T47D (cell line): ENCODE measurements around the gene AP4B1.
A peak's percentile ranks its signal among the peaks of the same experiment; 100 is the strongest.
"Not testable (repeated sequence)": the region's sequence is repeated elsewhere in the genome, so short reads cannot be mapped to it uniquely, and the experiment has no call there.

ENCODE experiments used
- DNase-seq, 2 experiments: peaks; one replicate each; pipeline versions ENCODE4 v3.0.0 to v3.0.0-alpha.2; 2011 to 2012; ENCODE audit warnings: low read depth in 1 of 2, low spot score in 1 of 2
- JUND ChIP-seq: IDR thresholded peaks from 2 replicates; pipeline ENCODE4 v1.6.1; 2012; ENCODE audit warnings: low read depth
- in situ Hi-C: cut with HindIII; loops from 2 replicates; pipeline ENCODE4 v1.10.0; 2016; ENCODE audit warnings: low sequenced_read_pairs, low pct_unique_long_range_greater_than_20kb

AP4B1 gene

GRCh38 chr1:113904674-113905434 is at the start of gene AP4B1, which contains the start of gene DCLRE1B:
Gene AP4B1 (minus strand): TSS chr1:113904799. CDS start chr1:113904717, 82 bp downstream.
Gene DCLRE1B (plus strand): TSS chr1:113905326. CDS start chr1:113905587, 261 bp downstream.
- in situ Hi-C loops: no loop called here
- DNase-seq: peak; percentile 89 to 99
- no peak for TF ChIP-seq JUND

DNA sequence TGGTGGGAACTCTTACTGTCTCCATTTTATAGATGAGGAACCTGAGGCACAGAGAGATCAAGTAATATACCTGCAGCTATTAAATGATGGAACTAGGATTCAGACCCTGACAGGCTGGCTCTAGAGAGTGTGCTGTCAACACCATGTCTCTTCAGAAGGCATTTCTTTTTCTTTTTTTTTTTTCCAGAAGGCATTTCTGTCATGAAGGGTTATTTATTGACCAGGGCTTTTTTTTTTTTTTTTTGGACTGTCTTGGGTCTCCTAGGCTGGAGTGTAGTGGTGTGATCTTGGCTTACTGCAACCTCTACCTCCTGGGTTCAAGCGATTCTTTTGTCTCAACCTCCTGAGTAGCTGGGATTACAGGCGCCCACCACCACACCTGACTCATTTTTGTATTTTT is 47.1 kb upstream of the AP4B1 start:
- no peak for TF ChIP-seq JUND
- DNase-seq: no peak
- in situ Hi-C loops: no loop called here

DNA sequence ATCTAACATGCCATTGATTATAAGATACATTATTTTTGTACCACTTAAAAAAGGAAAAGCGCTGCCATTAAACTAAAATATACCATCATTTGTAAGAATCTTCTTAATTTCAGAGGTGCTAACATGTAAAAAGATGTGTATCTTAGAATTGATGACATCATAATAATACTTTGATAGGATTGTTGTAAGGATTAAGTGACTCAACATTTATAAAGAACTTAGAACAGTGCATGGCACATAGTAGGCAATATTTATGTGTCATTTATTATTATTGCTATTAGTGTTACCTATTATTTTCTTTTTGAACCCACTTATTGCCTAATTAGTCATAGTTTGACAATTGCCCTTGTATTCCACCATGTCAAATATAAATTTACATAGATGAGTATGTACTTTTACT is 46.3 kb upstream of the AP4B1 start:
- no peak for DNase-seq
- in situ Hi-C loops: no loop called here
- no peak for TF ChIP-seq JUND

DNA sequence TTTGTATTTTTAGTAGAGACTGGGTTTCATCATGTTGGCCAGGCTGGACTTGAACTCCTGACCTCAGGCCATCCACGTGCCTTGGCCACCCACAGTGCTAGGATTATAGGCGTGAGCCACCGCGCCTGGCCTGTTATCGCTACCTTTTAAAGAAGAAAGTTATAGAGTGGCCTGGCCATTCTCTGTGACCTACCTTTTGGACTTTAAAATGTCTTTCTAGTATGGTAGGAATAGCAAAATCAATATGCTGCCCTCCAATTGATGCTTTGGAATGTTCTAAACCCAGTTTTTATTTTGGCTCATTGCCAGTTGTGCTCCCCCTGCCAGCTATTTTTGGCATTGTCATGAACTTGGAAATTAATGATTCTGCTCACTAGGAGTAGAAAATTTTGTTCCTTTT is 44.4 kb upstream of the AP4B1 start:
- TF ChIP-seq JUND: no peak
- DNase-seq: no peak

DNA sequence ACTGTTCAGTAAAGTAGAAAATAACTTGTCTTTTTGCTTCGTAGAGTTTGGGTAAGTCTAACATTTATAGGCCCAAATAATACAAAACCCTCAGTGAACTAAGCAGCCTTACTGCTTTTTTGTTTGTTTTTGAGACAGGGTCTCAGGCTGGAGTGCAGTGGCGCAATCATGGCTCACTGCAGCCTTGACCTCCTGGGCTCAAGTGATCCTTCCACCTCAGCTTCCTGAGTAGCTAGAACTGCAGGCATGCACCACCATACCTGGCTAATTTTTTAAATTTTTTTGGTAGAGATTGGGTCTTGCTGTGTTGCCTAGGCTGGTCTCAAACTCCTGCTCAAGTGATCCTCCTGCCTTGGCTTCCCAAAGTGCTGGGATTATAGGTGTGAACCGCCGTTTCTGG is 43.6 kb upstream of the AP4B1 start:
- in situ Hi-C loops, DNase-seq: not testable (repeated sequence)

More for the DNA sequence above, 44.4 kb upstream of the AP4B1 start:
- in situ Hi-C loops: no loop called here

DNA sequence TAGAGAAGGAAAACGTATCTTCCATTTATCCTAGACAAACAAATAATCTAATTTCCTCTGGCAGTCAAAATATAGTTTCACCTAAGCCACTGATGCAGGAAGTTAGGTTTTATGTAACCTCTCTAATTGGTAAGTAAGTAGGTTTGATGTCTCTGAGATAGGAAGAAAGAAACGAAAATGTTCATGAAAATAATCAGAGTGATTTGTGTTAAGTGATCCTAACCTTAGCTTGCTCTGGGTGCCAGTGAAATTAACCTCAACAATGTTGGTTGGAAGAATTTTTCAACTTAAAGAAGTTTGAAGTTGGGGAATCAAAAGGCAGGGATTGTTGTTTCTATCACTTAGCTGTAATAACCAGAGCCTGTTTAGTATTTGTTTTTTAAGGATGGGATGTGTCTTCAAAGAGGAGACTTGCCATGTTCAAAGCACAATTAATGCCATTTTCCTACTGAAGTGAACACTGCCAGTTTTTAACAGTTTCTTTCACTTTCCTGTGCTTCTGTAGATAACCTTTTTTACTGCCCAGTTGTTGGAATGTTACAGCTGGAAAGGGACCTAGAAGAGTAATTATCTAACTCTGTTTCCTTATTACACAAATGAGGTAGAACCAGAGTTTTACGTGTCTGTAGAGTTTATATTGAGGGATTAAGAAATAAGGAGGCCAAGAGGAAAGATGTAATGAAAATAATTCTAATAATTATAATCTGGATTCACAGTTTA is 42.9 kb upstream of the AP4B1 start:
- TF ChIP-seq JUND: no peak
- in situ Hi-C loops: no loop called here
- no peak for DNase-seq

- in situ Hi-C loops: no loop called here
- no peak for DNase-seq
- no peak for TF ChIP-seq JUND
Measured at GRCh38 chr1:113946678-113947387, 42.2 kb upstream of the AP4B1 start.

- TF ChIP-seq JUND: no peak
- in situ Hi-C loops: no loop called here
- DNase-seq: no peak
Measured at GRCh38 chr1:113946112-113946511, 41.5 kb upstream of the AP4B1 start.

DNA sequence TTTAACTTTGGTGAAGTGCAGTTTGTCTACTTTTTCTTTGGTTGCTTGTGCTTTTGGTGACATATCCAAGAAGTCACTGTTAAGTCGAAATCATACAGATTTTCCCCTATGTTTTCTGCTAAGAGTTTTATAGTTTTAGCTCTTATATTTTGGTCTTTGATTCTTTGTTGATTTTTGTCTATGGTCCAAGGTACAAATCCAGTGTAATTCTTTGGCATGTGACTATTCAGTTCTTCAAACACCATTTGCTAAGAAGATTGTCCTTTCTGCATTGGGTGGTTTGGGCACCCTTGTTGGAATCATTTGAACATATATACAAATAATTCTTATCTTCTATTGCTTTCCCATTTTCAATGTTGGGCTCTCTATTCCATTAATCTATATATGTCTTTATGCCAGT is 40.7 kb upstream of the AP4B1 start:
- no peak for DNase-seq
- no peak for TF ChIP-seq JUND
- in situ Hi-C loops: no loop called here

DNA sequence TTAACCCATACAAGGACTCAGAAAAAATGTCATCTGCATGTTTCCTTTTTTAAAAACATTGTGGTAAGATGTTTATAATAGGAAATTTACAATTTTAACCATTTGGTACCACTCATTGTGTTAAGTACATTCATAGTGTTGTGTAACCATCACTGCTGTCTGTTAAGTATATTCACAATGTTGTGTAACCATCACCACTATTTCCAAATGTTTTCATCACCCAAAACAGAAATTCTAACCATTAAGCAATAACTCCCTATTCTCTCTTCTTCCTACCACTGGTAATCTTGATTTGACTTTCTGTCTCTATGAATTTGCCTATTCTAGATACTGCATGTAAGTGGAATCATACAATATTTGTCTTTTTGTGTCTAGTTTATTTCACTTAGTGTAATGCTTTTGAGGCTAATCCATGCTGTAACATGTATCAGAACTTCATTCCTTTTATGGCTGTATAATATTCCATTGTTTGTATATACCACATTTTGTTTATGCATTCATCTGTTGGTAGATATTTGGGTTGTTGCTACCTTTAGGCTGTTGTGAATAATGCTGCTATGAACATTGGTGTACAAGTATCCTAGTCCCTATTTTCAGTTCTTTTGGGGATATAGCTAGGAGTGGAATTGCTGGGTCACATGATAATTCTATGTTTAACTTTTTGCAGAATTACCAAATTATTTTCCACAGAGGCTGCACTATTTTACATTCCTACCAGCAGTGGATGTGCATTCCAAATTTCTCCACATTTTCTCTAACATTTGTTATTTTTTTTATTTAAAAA is 38.6 kb upstream of the AP4B1 start:
- in situ Hi-C loops: no loop called here
- no peak for DNase-seq
- TF ChIP-seq JUND: no peak

- no peak for TF ChIP-seq JUND
- in situ Hi-C loops: no loop called here
- no peak for DNase-seq
Measured at GRCh38 chr1:113942527-113942926, 37.9 kb upstream of the AP4B1 start.

- in situ Hi-C loops: no loop called here
- no peak for TF ChIP-seq JUND
- DNase-seq: no peak
Measured at GRCh38 chr1:113941245-113941559, 36.6 kb upstream of the AP4B1 start.
